ENCODE results near the gene NPHP4. TPM values are rescaled to one million over a fixed set of nuclear protein-coding genes. Genes with fewer than 3 reads are reported as not detected.

The NPHP4 gene
- total RNA-seq, 1 donor from 2014 or later, result 33.2 TPM

DNA sequence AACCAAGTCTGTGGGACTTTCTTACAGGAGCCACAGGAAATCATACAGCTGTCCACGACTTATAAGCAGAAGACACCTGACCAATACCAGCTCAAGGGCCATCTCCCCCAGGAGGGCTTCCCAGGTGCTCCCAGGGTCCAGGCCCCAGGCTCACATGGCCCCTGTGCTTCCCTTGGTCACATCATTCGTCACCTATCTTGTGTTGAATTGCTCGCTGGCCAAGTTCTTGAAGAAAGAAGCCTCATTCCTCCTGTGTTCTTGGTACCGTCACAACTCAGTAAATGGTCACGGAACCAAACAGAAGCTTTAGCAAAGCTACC is 3.0 kb downstream of the NPHP4 start:
- no peak for TF ChIP-seq CTCF (conservative IDR thresholded peaks at IDR 0.05)
- Mint-ChIP-seq H3K4me3 (peak overlapping the region; percentile 56), H3K27ac (ENCODE audit: unreplicated experiment) (no peak overlapping the region), H3K9me3 (no peaks in the 10 kb centered on the region), H3K4me1 (peaks cover 30% of the 10 kb centered on the region), H3K36me3 (ENCODE audit: low read depth) (no peaks in the 10 kb centered on the region), H3K27me3 (ENCODE audit: low read depth) (peaks cover 11% of the 10 kb centered on the region)
- DNase-seq (ENCODE audit: low read depth, low spot score), result no peak

DNA sequence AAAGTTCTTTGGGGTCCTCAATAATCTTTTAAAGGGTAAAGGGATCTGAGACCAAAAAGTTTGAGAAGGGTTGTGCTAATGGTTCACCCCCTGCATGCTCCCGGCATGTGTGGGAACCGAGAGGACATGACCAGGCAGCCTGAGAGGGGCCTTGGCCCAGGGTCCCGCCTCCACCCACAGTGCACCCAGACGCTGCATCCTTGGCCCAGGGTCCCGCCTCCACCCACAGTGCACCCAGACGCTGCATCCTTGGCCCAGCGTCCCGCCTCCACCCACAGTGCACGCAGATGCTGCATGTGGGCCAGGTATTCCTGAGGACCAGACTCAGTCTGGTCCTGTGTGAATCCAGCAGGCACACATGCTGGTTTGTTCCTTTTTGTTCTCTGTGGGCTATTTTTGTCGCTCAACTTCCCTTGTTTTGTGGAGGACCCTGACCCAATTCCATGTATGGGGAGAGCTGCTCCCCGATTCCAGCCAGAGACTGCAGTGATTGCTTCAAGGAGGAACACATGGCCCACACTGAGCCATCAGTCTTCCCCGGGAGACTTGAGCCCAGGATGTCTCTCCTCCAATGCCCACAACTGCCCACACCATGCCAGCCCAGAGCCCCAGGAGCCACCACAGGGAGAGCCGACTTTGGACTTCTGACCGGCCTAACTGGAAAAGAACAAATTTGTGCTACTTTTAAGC is 3.5 kb downstream of the NPHP4 start:
- Mint-ChIP-seq H3K27me3 (ENCODE audit: low read depth) (peaks cover 10% of the 10 kb centered on the region), H3K9me3 (no peaks in the 10 kb centered on the region), H3K4me3 (peak overlapping the region; percentile 56), H3K27ac (ENCODE audit: unreplicated experiment) (no peak overlapping the region), H3K4me1 (peaks cover 27% of the 10 kb centered on the region), H3K36me3 (ENCODE audit: low read depth) (no peaks in the 10 kb centered on the region)
- no peak for DNase-seq (ENCODE audit: low read depth, low spot score)
- TF ChIP-seq CTCF (conservative IDR thresholded peaks at IDR 0.05), result no peak

GRCh38 chr1:5986018-5986417 is 6.2 kb downstream of the NPHP4 start:
- Mint-ChIP-seq H3K27me3 (ENCODE audit: low read depth) (no peaks in the 10 kb centered on the region), H3K9me3 (no peaks in the 10 kb centered on the region), H3K36me3 (ENCODE audit: low read depth) (peaks cover 2% of the 10 kb centered on the region), H3K27ac (ENCODE audit: unreplicated experiment) (no peak overlapping the region), H3K4me3 (no peak overlapping the region), H3K4me1 (peaks cover 16% of the 10 kb centered on the region)
- no peak for TF ChIP-seq CTCF (conservative IDR thresholded peaks at IDR 0.05)
- no peak for DNase-seq (ENCODE audit: low read depth, low spot score)

DNA sequence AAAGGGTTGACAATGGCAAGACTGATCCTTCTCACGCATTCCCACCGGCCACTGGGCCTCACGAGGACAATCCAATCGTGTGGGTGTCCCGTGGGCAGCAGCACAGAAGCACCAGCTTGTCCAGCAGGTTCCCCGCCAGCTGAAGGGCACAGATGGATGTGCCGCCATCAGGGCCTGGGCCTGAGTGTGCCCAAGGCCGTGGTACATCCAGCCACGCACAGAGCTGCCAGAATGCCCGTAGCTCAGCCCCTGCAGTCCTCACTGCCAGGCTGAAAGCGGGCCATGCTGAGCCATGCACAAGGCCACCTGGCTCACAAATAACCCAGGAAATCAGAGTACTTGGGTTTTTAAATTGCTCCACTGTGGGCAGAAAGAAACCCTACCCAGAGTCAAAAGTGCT is 7.0 kb downstream of the NPHP4 start:
- Mint-ChIP-seq H3K36me3 (ENCODE audit: low read depth) (peaks cover 2% of the 10 kb centered on the region), H3K4me1 (peaks cover 17% of the 10 kb centered on the region), H3K27me3 (ENCODE audit: low read depth) (no peaks in the 10 kb centered on the region), H3K27ac (ENCODE audit: unreplicated experiment) (no peak overlapping the region), H3K4me3 (no peak overlapping the region), H3K9me3 (no peaks in the 10 kb centered on the region)
- TF ChIP-seq CTCF (conservative IDR thresholded peaks at IDR 0.05), result no peak
- no peak for DNase-seq (ENCODE audit: low read depth, low spot score)

GRCh38 chr1:5983361-5984103 is 8.7 kb downstream of the NPHP4 start:
- peaks cover 2% of the 10 kb centered on the region for H3K36me3 Mint-ChIP-seq (ENCODE audit: low read depth)
- no peak for DNase-seq (ENCODE audit: low read depth, low spot score)
- no peak overlapping the region for H3K27ac Mint-ChIP-seq (ENCODE audit: unreplicated experiment)
- no peak overlapping the region for H3K4me3 Mint-ChIP-seq
- no peak for TF ChIP-seq CTCF (conservative IDR thresholded peaks at IDR 0.05)
- H3K27me3 Mint-ChIP-seq (ENCODE audit: low read depth), result no peaks in the 10 kb centered on the region
- H3K9me3 Mint-ChIP-seq, result no peaks in the 10 kb centered on the region
- peaks cover 19% of the 10 kb centered on the region for H3K4me1 Mint-ChIP-seq

All from neural crest cell (in vitro differentiated cells).